HG03103 (cell line): Measurements from ENCODE around the gene ZDHHC19.

Experiments
- ATAC-seq: cut with Tn5 transposase; IDR thresholded peaks from one replicate; pipeline ENCODE4 v1.9.1; 2021; ENCODE audit warnings: low read depth; ENCODE audit not compliant: unreplicated experiment

The ZDHHC19 gene

DNA sequence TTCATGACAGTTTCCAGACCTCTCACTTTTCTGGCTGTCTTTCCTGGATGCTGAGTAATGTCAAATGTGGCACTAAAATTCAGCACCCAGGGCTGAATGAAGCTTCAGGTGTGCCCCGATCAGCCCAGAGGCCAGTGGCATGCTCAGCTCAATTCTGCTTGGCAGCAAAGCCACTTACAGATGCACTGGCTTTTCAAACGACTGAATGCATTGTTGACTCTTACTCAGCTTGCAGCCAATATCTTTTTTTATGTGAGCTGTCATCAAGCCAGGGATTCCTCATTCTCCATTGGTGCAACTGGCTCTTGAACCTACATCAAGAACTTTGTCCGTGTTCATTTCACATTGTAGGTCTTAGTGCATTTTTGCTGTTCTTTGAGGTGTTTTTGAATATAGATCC lies 60.7 kb downstream of the ZDHHC19 start:
- no peak for ATAC-seq

- no peak for ATAC-seq
Measured at GRCh38 chr3:196149831-196150301, 61.3 kb downstream of the ZDHHC19 start.

GRCh38 chr3:196149375-196149774 lies 61.8 kb downstream of the ZDHHC19 start:
- ATAC-seq, result no peak
